Measurements from ENCODE around the gene PTPRT.

PTPRT gene

DNA sequence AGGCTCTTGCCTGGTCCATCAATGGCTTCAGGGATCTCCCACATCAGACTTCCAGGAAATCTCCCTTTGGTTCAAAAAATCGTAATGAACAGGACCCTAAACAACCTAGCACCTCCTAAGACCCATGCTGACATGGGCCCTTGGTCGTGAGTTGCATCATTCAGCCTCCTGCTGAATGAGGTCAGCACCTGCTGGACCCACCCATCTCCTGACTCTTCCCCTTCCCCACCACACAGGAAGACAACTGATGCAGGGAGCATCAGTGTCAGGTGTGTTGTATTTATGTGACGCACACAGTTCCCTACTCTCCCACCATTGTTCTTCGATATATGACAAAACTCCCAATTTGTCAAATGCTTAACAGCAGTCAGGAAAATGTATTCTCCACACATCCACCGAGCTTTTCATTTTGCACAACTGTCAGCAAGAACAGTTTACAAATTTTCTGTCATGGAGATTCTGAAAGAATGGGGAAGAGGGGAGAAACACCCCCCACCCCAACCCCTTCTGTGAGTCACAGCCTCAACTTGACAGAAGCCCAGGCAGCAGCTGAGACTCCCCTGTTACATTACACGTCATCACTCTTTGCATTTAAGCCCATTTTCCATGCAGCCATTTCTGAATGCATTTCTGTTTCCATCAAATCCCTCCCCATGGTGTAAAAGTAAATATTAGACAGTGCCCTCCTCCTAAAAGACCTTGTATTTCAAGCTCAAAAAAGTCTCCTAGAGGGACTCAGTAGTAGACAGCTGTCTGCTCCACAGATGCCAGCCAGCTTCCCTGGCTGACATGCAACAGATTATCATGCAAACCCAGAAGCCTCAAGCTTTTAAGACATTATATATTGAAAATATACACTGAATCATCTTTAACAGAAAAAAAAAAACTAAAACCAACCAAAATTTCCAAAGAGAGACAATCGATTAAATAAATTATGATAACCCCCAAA, 577.5 kb downstream of the PTPRT start:
- DNase-seq (ENCODE audit: low read depth): no peak

- no peak for DNase-seq (ENCODE audit: low read depth)
Measured at GRCh38 chr20:42611423-42611822, 578.3 kb downstream of the PTPRT start.

- DNase-seq (ENCODE audit: low read depth): no peak
Measured at GRCh38 chr20:42610070-42610469, 579.6 kb downstream of the PTPRT start.

GRCh38 chr20:42609618-42610017, 580.1 kb downstream of the PTPRT start:
- DNase-seq (ENCODE audit: low read depth): no peak

- DNase-seq (ENCODE audit: low read depth): no peak
Measured at GRCh38 chr20:42604998-42605956, 584.4 kb downstream of the PTPRT start.

DNA sequence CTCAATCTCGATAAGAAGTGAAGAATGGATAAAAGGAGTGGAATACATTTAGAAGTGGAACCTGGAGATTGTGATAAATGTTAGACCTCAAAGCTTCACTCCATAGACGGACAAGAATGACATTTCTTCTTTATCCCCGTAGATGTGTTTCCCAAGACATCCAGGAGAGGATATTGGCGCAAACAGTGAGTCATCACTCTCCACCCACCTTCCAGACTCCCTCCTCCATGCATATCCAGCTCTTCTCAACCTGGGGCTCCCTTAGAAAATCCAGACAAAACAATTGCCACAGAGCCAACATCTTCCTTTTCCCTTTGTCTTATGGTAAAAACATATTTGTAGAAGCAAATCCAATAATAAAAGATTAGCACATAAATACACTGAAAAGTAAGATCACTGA, 586.1 kb downstream of the PTPRT start:
- DNase-seq (ENCODE audit: low read depth): no peak

DNA sequence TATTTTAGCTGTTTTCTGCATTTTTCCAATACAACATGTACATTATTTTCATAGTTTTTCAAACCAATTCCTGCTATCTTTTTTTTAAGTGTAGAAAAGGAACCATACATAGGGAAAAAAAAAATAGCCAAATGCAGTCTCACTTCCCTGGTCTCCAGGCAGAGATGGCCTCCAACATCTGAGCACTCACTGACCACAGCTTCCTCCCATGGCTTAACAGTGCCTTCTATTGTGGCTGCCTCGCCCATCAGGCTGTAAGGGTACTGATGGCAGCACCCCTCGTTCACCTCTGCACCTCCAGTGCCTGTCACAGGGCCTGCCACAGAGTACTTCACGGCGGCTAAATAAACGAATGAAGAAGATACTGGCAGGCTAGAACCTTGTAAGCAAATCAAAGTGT, 591.1 kb downstream of the PTPRT start:
- DNase-seq (ENCODE audit: low read depth): no peak

- DNase-seq (ENCODE audit: low read depth): no peak
Measured at GRCh38 chr20:42595625-42596024, 594.1 kb downstream of the PTPRT start.

GRCh38 chr20:42594659-42595058, 595.0 kb downstream of the PTPRT start:
- no peak for DNase-seq (ENCODE audit: low read depth)

- DNase-seq (ENCODE audit: low read depth): no peak
Measured at GRCh38 chr20:42594011-42594410, 595.7 kb downstream of the PTPRT start.

DNA sequence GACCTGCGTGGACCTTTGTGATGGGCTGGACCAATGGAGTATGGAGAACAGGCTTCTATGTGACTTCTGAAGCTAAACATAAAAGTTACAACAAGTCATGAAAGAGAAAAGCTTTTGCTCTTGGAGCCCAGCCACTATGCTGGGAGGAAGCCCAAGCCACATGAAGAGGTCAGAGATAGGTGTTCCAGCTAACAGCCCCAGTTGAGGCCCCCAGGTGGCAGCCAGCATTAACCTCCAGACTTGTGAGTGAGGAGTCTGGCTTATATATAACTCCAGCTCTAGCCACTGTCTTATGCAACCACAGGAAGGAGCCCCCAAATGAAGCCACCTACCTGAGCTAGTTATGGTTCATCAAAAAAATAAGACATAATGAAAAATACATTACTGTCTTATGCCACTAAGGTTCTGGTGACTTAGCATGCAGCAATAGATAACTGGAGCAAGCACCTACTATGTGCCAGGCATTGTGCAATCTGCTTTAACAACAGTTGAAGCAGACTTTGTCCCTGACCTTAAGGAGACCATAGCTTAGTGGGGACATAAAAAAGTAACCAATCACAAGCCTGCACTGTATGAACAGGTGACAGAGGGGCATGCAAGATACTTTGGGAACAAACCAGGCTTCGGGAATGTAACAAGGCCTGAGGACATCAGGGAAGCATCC, 599.6 kb downstream of the PTPRT start:
- no peak for DNase-seq (ENCODE audit: low read depth)

GRCh38 chr20:42588847-42589246, 600.9 kb downstream of the PTPRT start:
- DNase-seq (ENCODE audit: low read depth): no peak

DNA sequence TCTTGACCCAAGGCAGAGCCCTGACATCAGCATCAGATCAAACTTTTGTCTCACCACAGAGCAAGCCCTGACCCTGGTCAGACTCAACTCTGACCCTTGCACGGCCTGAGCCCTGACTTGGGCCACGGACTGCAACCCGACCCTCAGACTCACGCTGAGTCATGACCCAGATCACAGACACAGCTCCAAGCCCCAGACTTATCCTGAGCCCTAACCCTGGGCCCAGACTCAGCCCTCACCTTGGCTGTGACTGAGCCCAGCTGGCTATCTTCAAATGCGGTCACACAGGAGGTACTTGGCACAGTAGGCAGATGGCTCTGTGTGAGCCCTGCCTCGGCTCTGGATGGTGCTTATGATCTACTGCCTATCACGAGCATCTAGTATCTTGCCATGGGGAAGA, 602.3 kb downstream of the PTPRT start:
- no peak for DNase-seq (ENCODE audit: low read depth)

- DNase-seq (ENCODE audit: low read depth): no peak
Measured at GRCh38 chr20:42581311-42581710, 608.4 kb downstream of the PTPRT start.

DNA sequence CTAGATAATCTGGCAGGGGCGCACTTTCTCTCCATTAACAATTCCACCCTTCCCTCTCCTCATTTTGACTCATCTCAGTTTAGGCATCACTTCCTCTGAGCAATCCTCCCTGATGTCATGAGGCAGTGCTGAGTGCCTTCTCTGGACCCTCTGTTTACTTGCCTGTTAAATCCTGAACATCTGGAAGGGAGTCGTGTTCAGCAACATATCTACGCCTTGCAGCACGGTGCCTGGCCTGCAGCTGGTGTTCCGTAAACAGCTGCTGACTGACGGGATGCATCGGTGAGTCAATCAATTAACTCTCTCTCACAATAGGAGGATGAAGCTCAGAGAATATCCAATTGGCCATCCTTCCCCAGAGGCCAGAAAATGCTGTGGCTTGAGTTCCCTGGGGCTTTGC, 613.5 kb downstream of the PTPRT start:
- DNase-seq (ENCODE audit: low read depth): no peak

- no peak for DNase-seq (ENCODE audit: low read depth)
Measured at GRCh38 chr20:42572320-42573016, 617.2 kb downstream of the PTPRT start.

- DNase-seq (ENCODE audit: low read depth): no peak
Measured at GRCh38 chr20:42567409-42567808, 622.3 kb downstream of the PTPRT start.

DNA sequence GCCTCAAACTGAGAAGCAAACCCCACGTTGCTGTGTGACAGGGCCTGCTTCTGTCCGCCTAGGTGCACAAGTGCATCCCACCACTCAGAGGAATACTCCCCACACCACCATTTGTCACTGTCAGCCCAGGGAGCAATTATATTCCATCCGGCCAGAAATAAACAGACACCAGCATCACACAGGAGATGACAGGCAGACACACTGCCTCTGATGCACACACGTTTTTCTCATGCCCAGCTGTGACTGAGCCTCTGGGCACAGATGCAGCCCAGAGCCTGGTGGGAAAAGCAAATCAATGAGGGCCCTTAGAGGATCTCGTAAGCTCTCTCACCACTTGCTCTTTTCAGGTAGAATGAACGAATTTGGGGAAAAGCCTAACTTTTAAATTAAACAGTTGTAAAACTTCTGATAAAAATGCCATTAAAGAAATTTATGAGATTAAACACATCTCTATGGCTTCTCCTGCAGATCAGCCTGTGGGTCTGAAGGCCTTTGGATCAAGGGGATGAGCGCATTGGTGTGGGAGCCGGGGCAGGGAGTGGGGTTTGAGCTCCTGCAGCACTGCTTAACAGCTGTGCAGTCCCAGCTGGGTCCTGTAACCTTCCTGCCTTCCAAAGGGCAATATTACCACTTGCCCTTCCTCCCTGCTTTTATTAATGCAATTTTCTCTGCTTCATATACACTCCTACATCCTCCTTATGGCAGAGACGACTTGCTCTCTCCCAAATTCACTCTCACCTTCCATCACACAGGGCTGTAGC, 624.3 kb downstream of the PTPRT start:
- no peak for DNase-seq (ENCODE audit: low read depth)

DNA sequence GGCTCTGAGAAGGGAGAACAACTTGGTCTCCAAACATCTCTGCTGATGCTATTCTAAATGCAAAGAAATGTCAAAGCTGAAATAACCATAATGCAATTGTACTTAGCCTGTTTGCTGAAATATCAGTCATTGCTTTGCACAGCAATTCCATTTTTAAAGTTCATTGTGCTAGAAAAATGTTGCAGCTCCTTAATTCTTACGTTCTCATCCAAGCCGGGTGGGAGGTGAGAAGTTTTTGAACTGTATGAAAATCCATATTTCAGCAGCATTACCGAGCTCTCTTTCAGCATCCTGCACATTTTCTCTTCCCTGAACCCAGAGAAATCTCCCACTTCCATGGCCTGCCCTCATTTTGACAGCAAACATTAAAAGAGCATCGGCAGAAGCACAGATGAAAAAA, 630.0 kb downstream of the PTPRT start:
- no peak for DNase-seq (ENCODE audit: low read depth)

DNA sequence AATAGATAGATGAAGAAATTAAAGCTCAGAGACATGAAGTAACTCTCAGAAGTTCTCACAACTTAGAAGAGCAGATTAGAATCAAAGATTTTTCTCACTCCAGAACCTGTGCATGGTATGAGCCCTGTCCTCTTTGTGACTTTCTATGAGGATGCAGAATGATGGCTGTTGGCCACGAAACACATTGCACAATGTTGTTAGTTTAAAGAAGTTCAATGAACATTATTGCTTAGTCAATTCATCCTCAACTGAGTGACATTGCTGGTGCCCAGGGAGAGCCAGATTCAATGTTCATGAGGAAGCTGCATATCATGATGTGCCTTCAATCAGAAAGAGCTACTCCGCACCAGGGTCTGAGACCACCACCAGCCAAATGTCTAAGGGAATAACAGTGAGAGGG, 633.1 kb downstream of the PTPRT start:
- DNase-seq (ENCODE audit: low read depth): no peak

- DNase-seq (ENCODE audit: low read depth): no peak
Measured at GRCh38 chr20:42553374-42553773, 636.3 kb downstream of the PTPRT start.
